KMS-11 (cell line): ENCODE data around the gene TAL1.

Experiments
- H2AFZ ChIP-seq: fragments of 200-600 bp; sonication (generic); 2 replicates; pipeline ENCODE4 v1.6.1; 2016; ENCODE audit warnings: antibody characterized with exemption, mixed run types, low read depth
- H3K27ac ChIP-seq: fragments of 200-600 bp; sonication (generic); 2 replicates; pipeline ENCODE4 v1.6.1; 2016; ENCODE audit warnings: mild to moderate bottlenecking, mixed run types
- H3K27me3 ChIP-seq: fragments of 200-600 bp; sonication (generic); 2 replicates; pipeline ENCODE4 v1.6.1; 2017; ENCODE audit warnings: mild to moderate bottlenecking, low read depth, mixed run types, moderate library complexity; ENCODE audit not compliant: insufficient read depth
- H3K36me3 ChIP-seq: fragments of 200-600 bp; sonication (generic); 2 replicates; pipeline ENCODE4 v1.6.1; 2017; ENCODE audit warnings: mild to moderate bottlenecking, mixed run types; ENCODE audit not compliant: insufficient read depth
- H3K4me1 ChIP-seq: fragments of 200-600 bp; sonication (generic); 2 replicates; pipeline ENCODE4 v1.6.1; 2016; ENCODE audit warnings: mild to moderate bottlenecking, low read depth, mixed run types; ENCODE audit not compliant: poor library complexity, severe bottlenecking
- H3K4me2 ChIP-seq: fragments of 200-600 bp; sonication (generic); 2 replicates; pipeline ENCODE4 v1.7.0; 2016; ENCODE audit warnings: mild to moderate bottlenecking, mixed run types
- H3K4me3 ChIP-seq: fragments of 200-600 bp; sonication (generic); IDR thresholded peaks from 2 replicates; pipeline ENCODE4 v1.6.1; 2017; ENCODE audit warnings: low read depth, low read length, mixed read lengths; ENCODE audit not compliant: insufficient read depth
- H3K79me2 ChIP-seq: fragments of 200-600 bp; sonication (generic); 2 replicates; pipeline ENCODE4 v1.6.1; 2016; ENCODE audit warnings: low read depth, mixed run types; ENCODE audit not compliant: insufficient read depth
- H3K9ac ChIP-seq: fragments of 200-600 bp; sonication (generic); 2 replicates; pipeline ENCODE4 v1.6.1; 2016; ENCODE audit warnings: mild to moderate bottlenecking, mixed run types
- H4K20me1 ChIP-seq: fragments of 200-600 bp; sonication (generic); 2 replicates; pipeline ENCODE4 v1.6.1; 2016; ENCODE audit warnings: mild to moderate bottlenecking, mixed run types; ENCODE audit not compliant: insufficient read depth
- TF ChIP-seq, protein P1 (sequence below): fragments of 200-600 bp; sonication (generic); conservative IDR thresholded peaks from 2 replicates; pipeline ENCODE4 v1.6.1; 2017; ENCODE audit warnings: low read depth, mild to moderate bottlenecking, antibody characterized with exemption, low read length, moderate library complexity, mixed read lengths

TAL1 gene

DNA sequence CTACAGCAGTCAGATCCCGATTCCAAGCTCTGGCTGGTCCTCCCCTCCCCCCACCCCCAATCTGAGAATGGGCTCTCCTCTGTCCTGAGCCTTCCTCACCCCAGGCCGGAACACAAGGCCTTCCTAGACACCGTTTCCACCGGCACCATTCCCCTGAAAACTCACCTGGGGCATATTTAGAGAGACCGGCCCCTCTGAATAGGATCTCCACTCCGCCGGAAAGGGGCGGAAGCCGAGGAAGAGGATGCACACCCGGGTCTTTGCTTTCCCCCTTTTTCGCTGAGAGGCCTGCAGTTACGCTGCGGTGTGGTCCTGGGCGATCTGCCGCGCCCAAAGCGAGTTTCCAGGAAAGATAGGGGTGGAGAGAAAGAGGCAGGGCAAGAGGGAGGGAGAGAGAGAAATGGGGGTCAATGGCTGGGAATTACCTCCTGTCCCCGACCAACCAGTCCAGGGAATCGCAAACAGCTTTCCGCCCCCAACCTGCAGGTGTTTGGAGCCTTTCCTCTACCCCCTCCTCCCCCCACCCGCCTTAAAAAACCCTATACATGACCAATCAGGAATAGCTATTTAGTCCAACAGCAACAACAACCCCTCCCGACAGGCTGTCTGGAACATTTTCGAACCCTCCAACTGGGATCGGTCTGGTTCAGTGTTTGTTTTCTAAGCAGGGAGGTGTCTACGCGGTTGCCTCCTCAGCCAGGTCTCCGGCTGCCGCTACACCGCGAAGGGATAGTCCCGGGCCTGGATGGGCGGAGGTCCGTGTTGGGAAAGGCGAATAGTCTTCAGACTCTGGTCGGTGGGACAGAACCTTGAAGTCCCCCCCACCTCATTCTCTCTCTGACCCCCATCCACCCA is 2.8 kb downstream of the TAL1 start:
- TF ChIP-seq, protein P1, sequence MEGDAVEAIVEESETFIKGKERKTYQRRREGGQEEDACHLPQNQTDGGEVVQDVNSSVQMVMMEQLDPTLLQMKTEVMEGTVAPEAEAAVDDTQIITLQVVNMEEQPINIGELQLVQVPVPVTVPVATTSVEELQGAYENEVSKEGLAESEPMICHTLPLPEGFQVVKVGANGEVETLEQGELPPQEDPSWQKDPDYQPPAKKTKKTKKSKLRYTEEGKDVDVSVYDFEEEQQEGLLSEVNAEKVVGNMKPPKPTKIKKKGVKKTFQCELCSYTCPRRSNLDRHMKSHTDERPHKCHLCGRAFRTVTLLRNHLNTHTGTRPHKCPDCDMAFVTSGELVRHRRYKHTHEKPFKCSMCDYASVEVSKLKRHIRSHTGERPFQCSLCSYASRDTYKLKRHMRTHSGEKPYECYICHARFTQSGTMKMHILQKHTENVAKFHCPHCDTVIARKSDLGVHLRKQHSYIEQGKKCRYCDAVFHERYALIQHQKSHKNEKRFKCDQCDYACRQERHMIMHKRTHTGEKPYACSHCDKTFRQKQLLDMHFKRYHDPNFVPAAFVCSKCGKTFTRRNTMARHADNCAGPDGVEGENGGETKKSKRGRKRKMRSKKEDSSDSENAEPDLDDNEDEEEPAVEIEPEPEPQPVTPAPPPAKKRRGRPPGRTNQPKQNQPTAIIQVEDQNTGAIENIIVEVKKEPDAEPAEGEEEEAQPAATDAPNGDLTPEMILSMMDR = no peak
- Histone ChIP-seq H2AFZ (no peak overlapping the region), H3K27me3 (peaks cover 29% of the 10 kb centered on the region), H4K20me1 (no peaks in the 10 kb centered on the region), H3K4me2 (no peak overlapping the region), H3K36me3 (no peaks in the 10 kb centered on the region), H3K9ac (no peak overlapping the region), H3K27ac (no peak overlapping the region), H3K79me2 (no peaks in the 10 kb centered on the region), H3K4me3 (no peak overlapping the region), H3K4me1 (no peaks in the 10 kb centered on the region)

DNA sequence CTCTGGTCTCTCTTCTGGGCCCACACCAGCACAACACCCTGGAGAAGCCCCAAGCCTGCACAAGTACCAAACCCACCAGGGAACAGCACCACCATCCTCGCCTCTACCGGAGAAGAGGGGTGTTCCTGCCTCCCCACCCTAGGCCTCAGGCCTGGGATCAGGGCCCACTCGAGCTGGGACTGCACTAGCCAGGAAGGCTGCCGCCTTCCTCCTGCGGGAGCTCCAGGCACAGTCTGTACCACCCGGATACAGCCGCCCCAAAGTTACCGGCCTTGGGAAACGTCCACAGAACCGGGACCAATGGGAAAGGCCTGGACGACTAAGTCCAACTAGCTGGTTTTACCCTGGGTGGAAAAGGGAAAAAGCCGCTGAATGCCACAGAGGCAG is 3.4 kb downstream of the TAL1 start:
- Histone ChIP-seq H3K9ac (no peak overlapping the region), H3K36me3 (no peaks in the 10 kb centered on the region), H3K4me3 (no peak overlapping the region), H3K79me2 (no peaks in the 10 kb centered on the region), H3K27me3 (peaks cover 29% of the 10 kb centered on the region), H3K4me2 (no peak overlapping the region), H2AFZ (no peak overlapping the region), H3K4me1 (no peaks in the 10 kb centered on the region), H3K27ac (no peak overlapping the region), H4K20me1 (no peaks in the 10 kb centered on the region)
- TF ChIP-seq, protein P1 = no peak

DNA sequence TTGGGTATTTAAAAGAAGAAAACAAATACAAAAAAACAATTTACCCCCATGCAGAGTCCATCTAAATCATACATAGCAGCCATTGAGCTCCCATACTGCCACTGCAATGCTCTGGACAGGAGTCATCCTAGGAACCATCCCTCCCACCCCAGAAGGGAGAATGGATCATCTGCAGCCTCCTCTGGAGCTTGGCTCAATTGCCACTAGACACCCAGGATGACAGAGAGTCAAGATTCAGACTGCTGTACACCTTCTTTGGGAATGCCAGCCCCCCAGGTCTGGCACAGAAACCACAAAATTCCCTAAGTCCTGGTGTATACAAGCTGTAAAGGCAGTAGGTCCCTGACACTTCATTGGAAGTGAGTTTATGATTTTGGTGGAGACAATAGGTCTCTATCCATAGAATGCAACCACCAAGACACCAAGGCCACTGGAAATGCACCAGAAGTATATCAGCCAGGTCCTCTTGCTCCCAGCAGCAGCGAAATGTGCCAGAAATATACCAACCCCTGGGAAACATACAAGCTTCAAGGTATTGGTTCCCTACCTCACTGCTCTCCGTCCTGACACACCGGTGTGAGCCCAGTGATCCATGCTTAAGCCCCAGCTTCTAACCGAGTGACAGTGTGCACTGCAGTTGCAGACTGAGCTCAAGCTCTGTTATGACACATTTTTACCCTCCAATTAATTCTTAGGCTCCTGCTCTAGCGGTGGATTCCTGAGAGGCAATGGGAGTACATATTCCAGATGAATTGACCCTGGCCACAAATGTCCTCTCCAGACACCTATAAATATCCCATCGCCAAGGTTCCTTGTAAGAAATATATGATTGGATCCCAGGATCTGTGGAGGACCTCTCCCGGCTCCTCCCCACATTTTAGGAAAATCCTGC is 4.4 kb downstream of the TAL1 start:
- Histone ChIP-seq H3K27me3 (peaks cover 34% of the 10 kb centered on the region), H3K9ac (no peak overlapping the region), H3K27ac (no peak overlapping the region), H3K36me3 (no peaks in the 10 kb centered on the region), H4K20me1 (no peaks in the 10 kb centered on the region), H3K4me2 (no peak overlapping the region), H3K79me2 (no peaks in the 10 kb centered on the region), H2AFZ (no peak overlapping the region), H3K4me3 (no peak overlapping the region), H3K4me1 (no peaks in the 10 kb centered on the region)
- TF ChIP-seq, protein P1 = no peak

DNA sequence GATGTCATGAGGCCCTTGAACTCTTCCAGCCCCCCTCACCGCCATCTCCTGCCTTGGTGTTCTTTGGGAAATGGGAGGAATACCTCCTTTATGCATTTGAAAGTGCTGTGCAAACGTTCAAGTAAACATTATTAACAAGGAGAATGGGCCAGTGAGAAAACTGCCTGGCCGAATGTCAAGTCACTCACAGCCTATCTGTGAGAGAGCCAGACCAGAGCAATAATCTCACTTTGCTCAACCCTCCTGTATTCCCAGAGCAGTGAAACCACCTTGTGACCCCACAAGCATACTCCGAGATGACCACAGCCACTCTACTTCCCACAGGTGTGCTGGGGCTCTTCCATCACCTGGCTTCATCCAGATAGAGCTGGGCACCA is 5.2 kb downstream of the TAL1 start:
- Histone ChIP-seq H2AFZ (peak overlapping the region; percentile 4; the same call in 1 of the 2 replicates), H3K4me1 (no peaks in the 10 kb centered on the region), H4K20me1 (no peaks in the 10 kb centered on the region), H3K36me3 (no peaks in the 10 kb centered on the region), H3K4me2 (no peak overlapping the region), H3K27me3 (peaks cover 34% of the 10 kb centered on the region), H3K27ac (no peak overlapping the region), H3K4me3 (no peak overlapping the region), H3K79me2 (no peaks in the 10 kb centered on the region), H3K9ac (no peak overlapping the region)
- TF ChIP-seq, protein P1 = no peak
